Muscle of arm (tissue), 14 donors: ENCODE results near the gene TRIM49B. TPM values are rescaled to one million over a fixed set of nuclear protein-coding genes. Genes with fewer than 3 reads are reported as not detected.
"Not testable (repeated sequence)": the region's sequence is repeated elsewhere in the genome, so short reads cannot be mapped to it uniquely, and the experiment has no call there.

ENCODE experiments used
- DNase-seq: peaks from one replicate; pipeline ENCODE4 v3.0.0-alpha.2; 2013
- long read RNA-seq, 11 donors: transcript quantifications; one replicate each; lab custom pipeline, GENCODE V29; 2026
- polyA plus RNA-seq, 12 donors: library from polyadenylated mRNA; unstranded; fragments of 120-200 nt; gene quantifications; one replicate each; pipeline ENCODE4 v1.2.1, GENCODE V29; 2013; ENCODE audit not compliant: insufficient read length in 12 of 12

Gene TRIM49B
- not detected for polyA plus RNA-seq
- long read RNA-seq, donor 1 = 0 reads
- long read RNA-seq, donor 2 = 0 reads
- long read RNA-seq, donor 3 = 0 reads
- long read RNA-seq, donor 4 = 0 reads
- long read RNA-seq, donor 5 = 0 reads
- long read RNA-seq, donor 6 = 0 reads
- long read RNA-seq, donor 7 = 0 reads
- long read RNA-seq, donor 8 = 0 reads
- long read RNA-seq, donor 9 = 0 reads
- long read RNA-seq, donor 10 = 0 reads
- long read RNA-seq, donor 11 = 0 reads

GRCh38 chr11:49028523-49028922, at the start of gene TRIM49B:
Gene TRIM49B (plus strand): TSS chr11:49028823. CDS start chr11:49031600, 2,777 bp downstream.
- not testable (repeated sequence) for DNase-seq

GRCh38 chr11:48983785-48984184, 44.8 kb upstream of the TRIM49B start, which contains the start of gene TRIM51G:
Gene TRIM51G (minus strand): TSS chr11:48983885. CDS start chr11:48981695, 2,190 bp downstream.
- not testable (repeated sequence) for DNase-seq

- DNase-seq = not testable (repeated sequence)
These were observed 19.6 kb downstream of the TRIM49B start for GRCh38 chr11:49048229-49048628.

GRCh38 chr11:49049821-49050220, 21.2 kb downstream of the TRIM49B start:
- not testable (repeated sequence) for DNase-seq

- not testable (repeated sequence) for DNase-seq
These were observed 30.4 kb downstream of the TRIM49B start, which contains the start of gene TRIM64C for GRCh38 chr11:49059012-49059411. Gene TRIM64C (minus strand): TSS chr11:49059112. CDS start chr11:49059112, 0 bp downstream.

GRCh38 chr11:49069897-49070296, 41.3 kb downstream of the TRIM49B start:
- DNase-seq = not testable (repeated sequence)

Other genes with a start within 250 kb of the TRIM49B start
- not detected for gene TRIM51G, start 44.9 kb upstream of the TRIM49B start, polyA plus RNA-seq
- under 1 TPM in 1 of 12 donors, not detected in 11; 0.13 TPM for gene TRIM64C, start 30.3 kb downstream of the TRIM49B start, polyA plus RNA-seq
- gene FOLH1, start 179.8 kb downstream of the TRIM49B start, polyA plus RNA-seq = 10 to 100 TPM in 1 of 12 donors, 1 to 10 TPM in 9, under 1 TPM in 1, not detected in 1; 0.87 to 16.5 (median 2.1) TPM